GM12873 (cell line): ENCODE measurements around the gene CXorf58.

Source experiments
- CTCF ChIP-seq: IDR thresholded peaks from 2 replicates; pipeline ENCODE4 v1.5.1; 2012; ENCODE audit warnings: low read depth, mild to moderate bottlenecking, moderate library complexity, low read length, control low read depth; ENCODE audit not compliant: insufficient read depth; ENCODE audit errors: missing control alignments

Gene CXorf58

GRCh38 chrX:23944234-23944633 is 36.4 kb downstream of the CXorf58 start:
- no peak for TF ChIP-seq CTCF

- no peak for TF ChIP-seq CTCF
These were observed 37.4 kb downstream of the CXorf58 start for GRCh38 chrX:23945206-23945605.

- TF ChIP-seq CTCF, result no peak
These were observed 44.6 kb downstream of the CXorf58 start for GRCh38 chrX:23952391-23952790.

- no peak for TF ChIP-seq CTCF
These were observed 45.4 kb downstream of the CXorf58 start for GRCh38 chrX:23952984-23953907.

- peak; percentile 23 for TF ChIP-seq CTCF
These were observed 46.1 kb downstream of the CXorf58 start for GRCh38 chrX:23953908-23954269.

GRCh38 chrX:23954396-23954795 is 46.6 kb downstream of the CXorf58 start:
- no peak for TF ChIP-seq CTCF

GRCh38 chrX:23959781-23960180 is 52.0 kb downstream of the CXorf58 start:
- TF ChIP-seq CTCF, result no peak
